Measurements from ENCODE around the gene G6PD.
"Not testable (repeated sequence)": the region's sequence is repeated elsewhere in the genome, so short reads cannot be mapped to it uniquely, and the experiment has no call there.

The G6PD gene

GRCh38 chrX:154562295-154562694 lies 15.6 kb upstream of the G6PD start:
- H3K79me2 ChIP-seq (ENCODE audit: control insufficient read depth, insufficient read depth, low read length); H2BK15ac ChIP-seq (replicated peaks; ENCODE audit: low read depth); H3K4me3 ChIP-seq (ENCODE audit: low read length); H3K9ac ChIP-seq (ENCODE audit: low read length); H3K79me1 ChIP-seq (ENCODE audit: low read length); H3K4ac ChIP-seq (ENCODE audit: low read depth, low read length); H2AK5ac ChIP-seq (ENCODE audit: low read length); DNase-seq; H3K4me2 ChIP-seq (ENCODE audit: low read length); H3K23ac ChIP-seq (ENCODE audit: low read length); H2BK120ac ChIP-seq (ENCODE audit: low read depth, low read length); H3K4me1 ChIP-seq (ENCODE audit: control insufficient read depth, low read depth, low read length); H3K27me3 ChIP-seq (ENCODE audit: insufficient read depth, low read length, poor library complexity); H3K56ac ChIP-seq (ENCODE audit: low read length); H4K5ac ChIP-seq (ENCODE audit: low read length); H2BK5ac ChIP-seq (ENCODE audit: low read length); H3K36me3 ChIP-seq (ENCODE audit: control insufficient read depth, insufficient read depth, low read length); H3K27ac ChIP-seq (ENCODE audit: low read depth, low read length); H3K18ac ChIP-seq (ENCODE audit: low read length); H4K8ac ChIP-seq (ENCODE audit: low read depth, low read length): not testable (repeated sequence)
- no CpG with 5 or more reads among the region's 10 CpGs for WGBS (ENCODE audit: extremely low coverage, insufficient coverage, low lambda C conversion rate)

GRCh38 chrX:154560326-154560725 lies 13.7 kb upstream of the G6PD start:
- not testable (repeated sequence) for H3K56ac ChIP-seq (ENCODE audit: low read length); H3K4me2 ChIP-seq (ENCODE audit: low read length); H3K36me3 ChIP-seq (ENCODE audit: control insufficient read depth, insufficient read depth, low read length); H3K9ac ChIP-seq (ENCODE audit: low read length); H3K18ac ChIP-seq (ENCODE audit: low read length); H3K23ac ChIP-seq (ENCODE audit: low read length); H2BK5ac ChIP-seq (ENCODE audit: low read length); H4K5ac ChIP-seq (ENCODE audit: low read length); H3K27me3 ChIP-seq (ENCODE audit: insufficient read depth, low read length, poor library complexity); H3K79me2 ChIP-seq (ENCODE audit: control insufficient read depth, insufficient read depth, low read length); H4K8ac ChIP-seq (ENCODE audit: low read depth, low read length); H2BK15ac ChIP-seq (replicated peaks; ENCODE audit: low read depth); H3K4me1 ChIP-seq (ENCODE audit: control insufficient read depth, low read depth, low read length); H3K79me1 ChIP-seq (ENCODE audit: low read length); H3K27ac ChIP-seq (ENCODE audit: low read depth, low read length); DNase-seq; H2AK5ac ChIP-seq (ENCODE audit: low read length); H2BK120ac ChIP-seq (ENCODE audit: low read depth, low read length); H3K4me3 ChIP-seq (ENCODE audit: low read length); H3K4ac ChIP-seq (ENCODE audit: low read depth, low read length)
- WGBS (ENCODE audit: extremely low coverage, insufficient coverage, low lambda C conversion rate): no CpG with 5 or more reads among the region's 31 CpGs

GRCh38 chrX:154558896-154559295 lies 12.2 kb upstream of the G6PD start:
- not testable (repeated sequence) for H3K79me1 ChIP-seq (ENCODE audit: low read length); H3K27ac ChIP-seq (ENCODE audit: low read depth, low read length); H2BK15ac ChIP-seq (replicated peaks; ENCODE audit: low read depth); H2BK5ac ChIP-seq (ENCODE audit: low read length); H4K8ac ChIP-seq (ENCODE audit: low read depth, low read length); H4K5ac ChIP-seq (ENCODE audit: low read length); H3K79me2 ChIP-seq (ENCODE audit: control insufficient read depth, insufficient read depth, low read length); H3K4me3 ChIP-seq (ENCODE audit: low read length); H2AK5ac ChIP-seq (ENCODE audit: low read length); H3K18ac ChIP-seq (ENCODE audit: low read length); H3K9ac ChIP-seq (ENCODE audit: low read length); H3K36me3 ChIP-seq (ENCODE audit: control insufficient read depth, insufficient read depth, low read length); DNase-seq; H3K56ac ChIP-seq (ENCODE audit: low read length); H3K27me3 ChIP-seq (ENCODE audit: insufficient read depth, low read length, poor library complexity); H3K4me2 ChIP-seq (ENCODE audit: low read length); H3K4me1 ChIP-seq (ENCODE audit: control insufficient read depth, low read depth, low read length); H3K4ac ChIP-seq (ENCODE audit: low read depth, low read length); H3K23ac ChIP-seq (ENCODE audit: low read length); H2BK120ac ChIP-seq (ENCODE audit: low read depth, low read length)
- no CpG with 5 or more reads among the region's 21 CpGs for WGBS (ENCODE audit: extremely low coverage, insufficient coverage, low lambda C conversion rate)

GRCh38 chrX:154558060-154558690 lies 11.5 kb upstream of the G6PD start:
- H3K36me3 ChIP-seq (ENCODE audit: control insufficient read depth, insufficient read depth, low read length); H3K27ac ChIP-seq (ENCODE audit: low read depth, low read length); H3K27me3 ChIP-seq (ENCODE audit: insufficient read depth, low read length, poor library complexity); H4K5ac ChIP-seq (ENCODE audit: low read length); H4K8ac ChIP-seq (ENCODE audit: low read depth, low read length); H3K9ac ChIP-seq (ENCODE audit: low read length); H3K79me1 ChIP-seq (ENCODE audit: low read length); H2BK15ac ChIP-seq (replicated peaks; ENCODE audit: low read depth); H3K23ac ChIP-seq (ENCODE audit: low read length); H3K4ac ChIP-seq (ENCODE audit: low read depth, low read length); H2AK5ac ChIP-seq (ENCODE audit: low read length); H3K18ac ChIP-seq (ENCODE audit: low read length); H2BK5ac ChIP-seq (ENCODE audit: low read length); H3K4me1 ChIP-seq (ENCODE audit: control insufficient read depth, low read depth, low read length); H3K56ac ChIP-seq (ENCODE audit: low read length); DNase-seq; H2BK120ac ChIP-seq (ENCODE audit: low read depth, low read length); H3K4me2 ChIP-seq (ENCODE audit: low read length); H3K79me2 ChIP-seq (ENCODE audit: control insufficient read depth, insufficient read depth, low read length); H3K4me3 ChIP-seq (ENCODE audit: low read length): not testable (repeated sequence)
- no CpG with 5 or more reads among the region's 24 CpGs for WGBS (ENCODE audit: extremely low coverage, insufficient coverage, low lambda C conversion rate)

GRCh38 chrX:154552112-154552806 lies 5.6 kb upstream of the G6PD start:
- not testable (repeated sequence) for H3K56ac ChIP-seq (ENCODE audit: low read length); H3K27ac ChIP-seq (ENCODE audit: low read depth, low read length); H3K36me3 ChIP-seq (ENCODE audit: control insufficient read depth, insufficient read depth, low read length); H3K27me3 ChIP-seq (ENCODE audit: insufficient read depth, low read length, poor library complexity); H3K23ac ChIP-seq (ENCODE audit: low read length); H4K8ac ChIP-seq (ENCODE audit: low read depth, low read length); H2BK15ac ChIP-seq (replicated peaks; ENCODE audit: low read depth); H3K4me1 ChIP-seq (ENCODE audit: control insufficient read depth, low read depth, low read length); DNase-seq; H4K5ac ChIP-seq (ENCODE audit: low read length); H3K4ac ChIP-seq (ENCODE audit: low read depth, low read length); H3K4me2 ChIP-seq (ENCODE audit: low read length); H2AK5ac ChIP-seq (ENCODE audit: low read length); H3K18ac ChIP-seq (ENCODE audit: low read length); H3K79me2 ChIP-seq (ENCODE audit: control insufficient read depth, insufficient read depth, low read length); H3K4me3 ChIP-seq (ENCODE audit: low read length); H3K9ac ChIP-seq (ENCODE audit: low read length); H2BK120ac ChIP-seq (ENCODE audit: low read depth, low read length); H3K79me1 ChIP-seq (ENCODE audit: low read length); H2BK5ac ChIP-seq (ENCODE audit: low read length)
- WGBS (ENCODE audit: extremely low coverage, insufficient coverage, low lambda C conversion rate): no CpG with 5 or more reads among the region's 18 CpGs

- no peaks in the 10 kb centered on the region for H3K27me3 ChIP-seq (ENCODE audit: insufficient read depth, low read length, poor library complexity)
- no peak overlapping the region for H2BK5ac ChIP-seq (ENCODE audit: low read length)
- H2AK5ac ChIP-seq (ENCODE audit: low read length): no peak overlapping the region
- H3K27ac ChIP-seq (ENCODE audit: low read depth, low read length): no peak overlapping the region
- H3K79me1 ChIP-seq (ENCODE audit: low read length): no peaks in the 10 kb centered on the region
- H3K4me2 ChIP-seq (ENCODE audit: low read length): no peak overlapping the region
- H2BK15ac ChIP-seq (replicated peaks; ENCODE audit: low read depth): no peak overlapping the region
- H3K23ac ChIP-seq (ENCODE audit: low read length): no peak overlapping the region
- H3K56ac ChIP-seq (ENCODE audit: low read length): no peak overlapping the region
- no peak overlapping the region for H4K8ac ChIP-seq (ENCODE audit: low read depth, low read length)
- H3K4me1 ChIP-seq (ENCODE audit: control insufficient read depth, low read depth, low read length): no peaks in the 10 kb centered on the region
- no peak overlapping the region for H2BK120ac ChIP-seq (ENCODE audit: low read depth, low read length)
- H3K9ac ChIP-seq (ENCODE audit: low read length): no peak overlapping the region
- DNase-seq: no peak
- H3K18ac ChIP-seq (ENCODE audit: low read length): no peak overlapping the region
- H3K36me3 ChIP-seq (ENCODE audit: control insufficient read depth, insufficient read depth, low read length): no peaks in the 10 kb centered on the region
- H3K4ac ChIP-seq (ENCODE audit: low read depth, low read length): no peak overlapping the region
- WGBS (ENCODE audit: extremely low coverage, insufficient coverage, low lambda C conversion rate): no CpG with 5 or more reads among the region's 1 CpG
- H3K79me2 ChIP-seq (ENCODE audit: control insufficient read depth, insufficient read depth, low read length): peaks cover 5% of the 10 kb centered on the region
- H3K4me3 ChIP-seq (ENCODE audit: low read length): no peak overlapping the region
- H4K5ac ChIP-seq (ENCODE audit: low read length): no peak overlapping the region
Observed at GRCh38 chrX:154549766-154550165, 3.1 kb upstream of the G6PD start.

Data from mesendoderm (in vitro differentiated cells).